HepG2 (cell line): Measurements from ENCODE around the gene GUK1. TPM values are rescaled to one million over a fixed set of nuclear protein-coding genes. Genes with fewer than 3 reads are reported as not detected.
A peak's percentile ranks its signal among the peaks of the same experiment; 100 is the strongest.

Experiments
- CAMTA2 ChIP-seq: sonication (generic); formaldehyde crosslinking; IDR thresholded peaks from 2 replicates; pipeline ENCODE4 v1.4.0; 2020; ENCODE audit warnings: mild to moderate bottlenecking, missing genetic modification reagents, borderline replicate concordance
- KDM4B ChIP-seq: sonication (generic); formaldehyde crosslinking; IDR thresholded peaks from 2 replicates; pipeline ENCODE4 v1.4.0; 2020; ENCODE audit warnings: missing genetic modification reagents
- KIAA2018 ChIP-seq: sonication (generic); formaldehyde crosslinking; IDR thresholded peaks from 2 replicates; pipeline ENCODE4 v1.5.0; 2020; ENCODE audit warnings: mild to moderate bottlenecking, missing genetic modification reagents, borderline replicate concordance
- MIXL1 ChIP-seq: IDR thresholded peaks from 2 replicates; pipeline ENCODE4 v1.6.1; 2016
- NFYC ChIP-seq: IDR thresholded peaks from 2 replicates; pipeline ENCODE4 v1.6.1; 2016; ENCODE audit warnings: missing genetic modification reagents, missing compliant biosample characterization
- SKIL ChIP-seq: sonication (generic); formaldehyde crosslinking; IDR thresholded peaks from 2 replicates; pipeline ENCODE4 v1.8.0; 2022; ENCODE audit warnings: missing genetic modification reagents, mild to moderate bottlenecking, moderate library complexity, borderline replicate concordance
- SOX13 ChIP-seq, 3 experiments: fragments of 450-650 bp in 1 of 3; sonication (generic) in 1 of 3; formaldehyde crosslinking in 1 of 3; IDR thresholded peaks in 2 of 3; conservative IDR thresholded peaks in 1 of 3; 2 replicates each; pipeline versions ENCODE4 v1.5.0 to v1.6.1; 2016 to 2020; ENCODE audit warnings: antibody characterized with exemption in 1 of 3, mild to moderate bottlenecking in 1 of 3, missing compliant biosample characterization in 1 of 3, missing genetic modification reagents in 1 of 3, moderate library complexity in 1 of 3
- SOX5 ChIP-seq: IDR thresholded peaks from 2 replicates; pipeline ENCODE4 v1.6.1; 2016; ENCODE audit warnings: borderline replicate concordance
- ZNF138 ChIP-seq: sonication (generic); formaldehyde crosslinking; IDR thresholded peaks from 2 replicates; pipeline ENCODE4 v1.5.0; 2020; ENCODE audit warnings: mild to moderate bottlenecking, low read depth, missing genetic modification reagents
- ZNF232 ChIP-seq: sonication (generic); formaldehyde crosslinking; IDR thresholded peaks from 2 replicates; pipeline ENCODE4 v1.4.0; 2020; ENCODE audit warnings: missing genetic modification reagents, borderline replicate concordance
- ZNF280D ChIP-seq: sonication (generic); formaldehyde crosslinking; IDR thresholded peaks from 2 replicates; pipeline ENCODE4 v1.5.1; 2020; ENCODE audit warnings: mild to moderate bottlenecking, missing genetic modification reagents
- ZNF580 ChIP-seq: IDR thresholded peaks from 2 replicates; pipeline ENCODE4 v1.6.1; 2016; ENCODE audit warnings: low read depth, borderline replicate concordance
- ZNF619 ChIP-seq: sonication (generic); formaldehyde crosslinking; IDR thresholded peaks from 2 replicates; pipeline ENCODE4 v1.4.0; 2020; ENCODE audit warnings: mild to moderate bottlenecking, missing genetic modification reagents
- ZNF660 ChIP-seq: sonication (generic); formaldehyde crosslinking; IDR thresholded peaks from 2 replicates; pipeline ENCODE4 v1.5.1; 2020; ENCODE audit warnings: mild to moderate bottlenecking, low read depth, missing genetic modification reagents, borderline replicate concordance
- polyA plus RNA-seq, 8 experiments: library from polyadenylated mRNA; depleted of rRNA in 3 of 8; stranded (reverse) in 7 of 8; unstranded in 1 of 8; fragments of >200 nt; fragmentation: Illumina TruSeq in 4 of 8; extraction: Trizol in 4 of 8; gene quantifications; 2 replicates each; pipeline versions ENCODE4 v1.2.1 to v1.2.3, GENCODE V29; 2011 to 2016; ENCODE audit warnings: low read depth in 4 of 8, missing spikeins in 1 of 8, mixed read lengths in 1 of 8; ENCODE audit not compliant: insufficient read depth in 1 of 8
- total RNA-seq, 5 experiments: library from RNA; depleted of rRNA; stranded (reverse); fragments of >200 nt; fragmentation: Illumina TruSeq; extraction: Trizol; gene quantifications; 2 replicates each; pipeline ENCODE4 v1.2.3, GENCODE V29; 2016; ENCODE audit warnings: low read depth in 1 of 5

The GUK1 gene
- total and polyA plus RNA-seq, 2 of the 13 experiments (the other 11 are each of a cell fraction or from before 2014, with no cell fraction given): 116 to 154 TPM

DNA sequence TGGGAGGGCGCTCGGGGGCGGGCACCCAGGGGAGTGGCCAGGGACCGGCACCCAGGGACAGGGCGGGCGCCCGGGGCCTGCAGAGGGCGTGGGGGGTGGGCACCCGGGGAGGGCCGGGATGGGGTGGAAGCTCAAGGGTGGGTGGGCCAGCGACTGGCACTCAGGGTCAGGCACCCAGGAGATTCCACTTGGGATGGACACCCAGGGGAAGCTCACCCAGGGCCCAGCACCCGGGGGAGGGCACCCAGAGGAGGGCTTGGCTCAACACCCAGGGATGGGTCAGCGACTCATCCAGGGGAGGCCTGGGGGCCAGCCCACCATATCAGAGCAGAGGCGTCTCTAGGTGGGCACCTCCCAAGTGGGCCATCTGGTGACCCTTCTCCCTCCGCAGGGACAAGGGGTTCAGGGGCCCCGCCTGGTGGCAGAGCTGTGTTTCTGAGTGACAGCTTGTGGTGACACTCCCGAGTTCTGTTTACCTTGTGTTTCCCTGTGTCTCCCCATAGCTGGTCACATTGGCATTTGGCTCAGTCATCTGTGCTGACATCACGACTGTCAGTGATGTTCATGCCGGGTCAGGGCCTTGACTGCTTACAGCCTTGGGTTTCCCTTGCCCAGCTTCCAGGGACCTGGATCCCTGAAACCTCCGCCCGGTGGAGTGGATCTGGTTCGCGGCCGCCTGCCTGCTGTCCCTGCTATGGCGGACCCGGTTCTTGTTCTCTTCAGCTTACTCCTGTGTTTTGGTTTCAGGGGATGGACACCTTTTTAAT, 26.3 kb downstream of the GUK1 start (continued):
- TF ChIP-seq ZNF232 (CRISPR knock-in tag): no peak
- TF ChIP-seq NFYC (CRISPR knock-in tag): no peak
- no peak for TF ChIP-seq ZNF660 (CRISPR knock-in tag)
- 0 out of 2 replicates have a peak, but pooled peaks have one; percentile 50 for TF ChIP-seq ZNF280D (CRISPR knock-in tag)
- no peak for TF ChIP-seq KIAA2018
- no peak for TF ChIP-seq ZNF138
- TF ChIP-seq ZNF580 (CRISPR knock-in tag): no peak
- no peak for TF ChIP-seq MIXL1 (CRISPR knock-in tag)
- TF ChIP-seq SOX5 (CRISPR knock-in tag): no peak
- TF ChIP-seq SKIL (CRISPR knock-in tag): no peak
- 0 out of 2 replicates have a peak, but pooled peaks have one; percentile 18 for TF ChIP-seq KDM4B (CRISPR knock-in tag)
- no peak for TF ChIP-seq SOX13 (IDR thresholded peaks at IDR 0.05)
- 0 out of 4 replicates have a peak, but pooled peaks of 1 of the 2 experiments have one; percentile 8 for TF ChIP-seq SOX13 (CRISPR knock-in tag; conservative IDR thresholded peaks at IDR 0.05 in 1 of 2, IDR thresholded peaks at IDR 0.05 in 1 of 2)
- TF ChIP-seq CAMTA2 (CRISPR knock-in tag): no peak
- TF ChIP-seq ZNF619 (CRISPR knock-in tag): no peak
